ENCODE data around the gene PALLD.

Gene PALLD

DNA sequence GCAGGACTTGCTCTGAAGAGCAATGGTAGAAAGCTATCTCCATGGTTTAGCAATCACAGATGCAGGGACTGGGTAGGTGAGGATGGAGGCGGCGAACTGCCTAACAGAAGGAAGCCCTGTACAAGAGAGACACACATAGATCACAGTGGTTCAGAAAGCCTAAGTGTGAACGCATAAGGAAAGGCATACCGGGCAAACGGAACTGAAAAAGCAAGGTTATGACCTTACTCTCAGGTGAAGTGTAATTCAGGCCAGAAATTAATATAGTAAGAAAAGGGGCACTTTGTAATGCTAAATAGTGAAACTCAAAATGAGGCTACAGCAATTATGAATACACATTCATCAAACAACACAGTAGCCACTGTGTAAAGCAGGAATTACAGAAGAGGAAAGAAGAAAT, 126.6 kb downstream of the PALLD start:
- no peaks in the 10 kb centered on the region for H3K4me1 ChIP-seq (ENCODE audit: insufficient read depth, low read length, severe bottlenecking)
- H3K27ac ChIP-seq (ENCODE audit: low read depth, low read length, poor library complexity, severe bottlenecking), result no peak overlapping the region
- H3F3A ChIP-seq (ENCODE audit: insufficient read depth, low read length), result no peaks in the 10 kb centered on the region
- no peaks in the 10 kb centered on the region for H3K27me3 ChIP-seq (ENCODE audit: insufficient read depth, low read length)
- no peaks in the 10 kb centered on the region for H3K36me3 ChIP-seq (ENCODE audit: insufficient read depth, low read length)
- H3K79me2 ChIP-seq (ENCODE audit: insufficient read depth, low read length), result no peaks in the 10 kb centered on the region
- H3K4me2 ChIP-seq (ENCODE audit: low read length), result no peak overlapping the region
- H2AFZ ChIP-seq (ENCODE audit: low read length), result no peak overlapping the region
- H3K9ac ChIP-seq (ENCODE audit: low read length), result no peak overlapping the region
- H3K4me3 ChIP-seq (ENCODE audit: low read depth, low read length, poor library complexity, severe bottlenecking), result no peak overlapping the region
- TF ChIP-seq CTCF (IDR thresholded peaks at IDR 0.05; ENCODE audit: low read length) (no peak), EZH2 (IDR thresholded peaks at IDR 0.05; ENCODE audit: borderline replicate concordance, low read length) (no peak)
- H3K9me3 ChIP-seq (ENCODE audit: low read length), result no peaks in the 10 kb centered on the region
- H3K9me2 ChIP-seq (ENCODE audit: low read depth, low read length), result no peaks in the 10 kb centered on the region
- no peaks in the 10 kb centered on the region for H4K20me1 ChIP-seq (ENCODE audit: insufficient read depth, low read length)

DNA sequence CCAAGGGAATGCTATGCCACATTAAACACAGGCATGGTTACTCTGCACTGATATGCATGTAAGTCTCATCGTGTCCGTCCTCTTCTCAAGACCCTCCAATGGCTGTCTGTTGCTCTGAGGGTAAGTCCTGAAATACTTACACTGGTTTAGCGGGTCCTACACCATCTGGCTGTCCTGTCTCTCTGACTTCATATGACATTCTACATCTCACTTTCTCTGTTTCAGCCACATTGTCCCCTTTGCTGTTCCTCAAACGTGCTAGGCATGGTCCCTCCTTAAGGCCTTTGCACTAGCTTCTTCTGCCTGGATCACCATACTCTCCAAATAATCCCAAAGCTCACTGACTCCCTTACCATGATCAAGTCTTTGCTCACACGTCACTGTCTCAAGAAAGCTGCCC, 131.4 kb downstream of the PALLD start:
- Histone ChIP-seq H3K27ac (ENCODE audit: low read depth, low read length, poor library complexity, severe bottlenecking) (no peak overlapping the region), H3K36me3 (ENCODE audit: insufficient read depth, low read length) (no peaks in the 10 kb centered on the region), H3K27me3 (ENCODE audit: insufficient read depth, low read length) (no peaks in the 10 kb centered on the region), H3F3A (ENCODE audit: insufficient read depth, low read length) (no peaks in the 10 kb centered on the region), H2AFZ (ENCODE audit: low read length) (no peak overlapping the region), H4K20me1 (ENCODE audit: insufficient read depth, low read length) (no peaks in the 10 kb centered on the region), H3K4me1 (ENCODE audit: insufficient read depth, low read length, severe bottlenecking) (no peaks in the 10 kb centered on the region), H3K9me3 (ENCODE audit: low read length) (no peaks in the 10 kb centered on the region), H3K79me2 (ENCODE audit: insufficient read depth, low read length) (no peaks in the 10 kb centered on the region), H3K4me2 (ENCODE audit: low read length) (no peak overlapping the region), H3K9me2 (ENCODE audit: low read depth, low read length) (no peaks in the 10 kb centered on the region), H3K9ac (ENCODE audit: low read length) (no peak overlapping the region), H3K4me3 (ENCODE audit: low read depth, low read length, poor library complexity, severe bottlenecking) (no peak overlapping the region)
- TF ChIP-seq EZH2 (IDR thresholded peaks at IDR 0.05; ENCODE audit: borderline replicate concordance, low read length), result no peak
- no peak for TF ChIP-seq CTCF (IDR thresholded peaks at IDR 0.05; ENCODE audit: low read length)

GRCh38 chr4:168629566-168629965, 132.7 kb downstream of the PALLD start:
- H3K27ac ChIP-seq (ENCODE audit: low read depth, low read length, poor library complexity, severe bottlenecking), result no peak overlapping the region

More at GRCh38 chr4:168629566-168629965, 132.7 kb downstream of the PALLD start:
- no peaks in the 10 kb centered on the region for H3K9me2 ChIP-seq (ENCODE audit: low read depth, low read length)
- no peaks in the 10 kb centered on the region for H3K79me2 ChIP-seq (ENCODE audit: insufficient read depth, low read length)
- no peak overlapping the region for H3K4me2 ChIP-seq (ENCODE audit: low read length)
- no peaks in the 10 kb centered on the region for H3K4me1 ChIP-seq (ENCODE audit: insufficient read depth, low read length, severe bottlenecking)
- no peak overlapping the region for H2AFZ ChIP-seq (ENCODE audit: low read length)
- no peak for TF ChIP-seq EZH2 (IDR thresholded peaks at IDR 0.05; ENCODE audit: borderline replicate concordance, low read length)
- TF ChIP-seq CTCF (IDR thresholded peaks at IDR 0.05; ENCODE audit: low read length), result no peak
- H3F3A ChIP-seq (ENCODE audit: insufficient read depth, low read length), result no peaks in the 10 kb centered on the region
- H3K27me3 ChIP-seq (ENCODE audit: insufficient read depth, low read length), result no peaks in the 10 kb centered on the region
- H3K36me3 ChIP-seq (ENCODE audit: insufficient read depth, low read length), result no peaks in the 10 kb centered on the region
- no peak overlapping the region for H3K9ac ChIP-seq (ENCODE audit: low read length)
- no peaks in the 10 kb centered on the region for H4K20me1 ChIP-seq (ENCODE audit: insufficient read depth, low read length)
- H3K9me3 ChIP-seq (ENCODE audit: low read length), result no peaks in the 10 kb centered on the region
- H3K4me3 ChIP-seq (ENCODE audit: low read depth, low read length, poor library complexity, severe bottlenecking), result no peak overlapping the region
